GM21786 (cell line): ENCODE results near the gene PPFIA2.

Experiments used
- ATAC-seq: cut with Tn5 transposase; IDR thresholded peaks from one replicate; pipeline ENCODE4 v1.9.1; 2021; ENCODE audit not compliant: unreplicated experiment

The PPFIA2 gene

GRCh38 chr12:81360916-81361315, 398.2 kb downstream of the PPFIA2 start:
- no peak for ATAC-seq

DNA sequence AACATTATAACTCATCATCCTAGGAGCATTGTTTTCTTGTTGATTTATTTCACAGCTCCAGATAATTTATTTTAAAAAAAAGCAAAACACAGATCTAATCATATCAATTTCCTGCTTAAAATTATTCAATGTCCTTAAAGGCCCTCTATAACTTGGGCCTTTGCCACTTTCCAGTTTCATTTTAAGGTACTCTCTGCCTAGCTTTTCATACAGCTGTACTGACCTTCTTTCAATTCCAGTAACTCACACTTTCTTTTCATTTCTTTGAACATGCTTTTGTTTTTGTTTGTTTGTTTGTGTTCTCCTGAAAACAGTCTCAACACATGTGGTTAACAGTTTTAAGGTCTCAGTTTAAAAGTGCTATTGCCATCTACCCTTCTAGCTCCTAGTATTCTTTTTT, 399.4 kb downstream of the PPFIA2 start:
- ATAC-seq: no peak

GRCh38 chr12:81354327-81354932, 404.7 kb downstream of the PPFIA2 start:
- ATAC-seq: no peak

GRCh38 chr12:81350309-81350708, 408.8 kb downstream of the PPFIA2 start:
- no peak for ATAC-seq

GRCh38 chr12:81347404-81347803, 411.7 kb downstream of the PPFIA2 start:
- no peak for ATAC-seq

DNA sequence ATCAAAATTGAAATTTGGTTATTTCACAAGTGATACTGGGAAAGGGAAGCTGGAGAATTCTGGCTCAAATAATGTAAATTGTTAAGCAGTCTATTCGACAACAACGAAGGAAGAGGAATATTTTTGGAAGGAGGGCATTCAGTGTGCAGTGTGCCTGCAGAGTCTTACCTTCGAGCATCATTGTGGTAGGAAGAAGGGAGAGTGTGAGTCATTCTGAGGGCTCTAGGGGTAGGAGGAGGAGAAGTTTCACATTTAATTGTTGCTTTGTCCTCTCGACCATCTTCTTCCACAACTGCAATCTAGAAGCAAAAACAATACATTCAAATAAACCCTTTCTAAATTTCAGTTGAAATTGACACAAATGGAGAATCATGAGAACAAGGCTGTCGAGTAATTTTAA, 418.2 kb downstream of the PPFIA2 start:
- ATAC-seq: no peak

- ATAC-seq: no peak
These were observed 420.1 kb downstream of the PPFIA2 start for GRCh38 chr12:81339071-81339470.

GRCh38 chr12:81337886-81338285, 421.3 kb downstream of the PPFIA2 start:
- ATAC-seq: no peak

- no peak for ATAC-seq
These were observed 425.3 kb downstream of the PPFIA2 start for GRCh38 chr12:81333812-81334211.

DNA sequence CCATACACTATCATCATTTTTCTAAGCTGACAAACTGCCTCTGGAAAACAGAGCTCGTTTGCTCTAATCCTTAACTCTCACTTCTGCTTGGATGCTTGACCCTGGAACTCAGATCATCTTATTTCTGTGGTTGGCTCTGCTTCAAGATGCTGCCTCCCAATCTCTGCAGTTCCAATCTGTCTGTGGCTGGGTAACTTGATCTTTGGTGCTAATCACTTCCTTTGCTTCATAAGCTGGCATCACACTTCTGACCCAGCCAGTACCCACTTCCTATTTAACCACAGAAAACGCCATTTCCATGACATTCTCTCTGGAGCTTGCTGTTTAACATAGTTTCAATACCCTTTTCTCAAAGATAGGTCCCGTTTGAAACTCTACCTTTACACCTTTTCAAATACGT, 427.1 kb downstream of the PPFIA2 start:
- no peak for ATAC-seq

- no peak for ATAC-seq
These were observed 428.7 kb downstream of the PPFIA2 start for GRCh38 chr12:81330480-81330879.

GRCh38 chr12:81329085-81329484, 430.1 kb downstream of the PPFIA2 start:
- ATAC-seq: peak; percentile 62

- no peak for ATAC-seq
These were observed 431.7 kb downstream of the PPFIA2 start for GRCh38 chr12:81327425-81327824.

DNA sequence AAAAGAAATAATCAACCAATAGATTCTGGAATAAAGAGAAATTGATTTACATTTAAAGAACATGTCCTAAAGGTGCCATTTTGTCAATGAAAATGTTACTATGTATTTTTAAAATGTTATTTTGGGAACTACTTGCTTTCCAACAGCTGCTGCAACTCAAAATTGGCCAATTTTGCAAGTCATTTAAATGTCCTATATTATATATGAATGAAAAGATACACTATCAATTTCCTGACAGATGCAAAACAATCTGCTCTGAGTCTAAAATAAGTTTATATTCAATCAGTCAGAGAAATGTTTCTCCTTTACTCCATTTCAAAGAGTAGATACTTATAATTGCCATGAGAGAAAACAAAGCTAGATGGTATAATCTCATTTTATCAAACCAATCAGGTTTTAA, 434.1 kb downstream of the PPFIA2 start:
- ATAC-seq: no peak

GRCh38 chr12:81314903-81315531, 444.1 kb downstream of the PPFIA2 start:
- no peak for ATAC-seq

GRCh38 chr12:81303935-81304334, 455.2 kb downstream of the PPFIA2 start:
- no peak for ATAC-seq

DNA sequence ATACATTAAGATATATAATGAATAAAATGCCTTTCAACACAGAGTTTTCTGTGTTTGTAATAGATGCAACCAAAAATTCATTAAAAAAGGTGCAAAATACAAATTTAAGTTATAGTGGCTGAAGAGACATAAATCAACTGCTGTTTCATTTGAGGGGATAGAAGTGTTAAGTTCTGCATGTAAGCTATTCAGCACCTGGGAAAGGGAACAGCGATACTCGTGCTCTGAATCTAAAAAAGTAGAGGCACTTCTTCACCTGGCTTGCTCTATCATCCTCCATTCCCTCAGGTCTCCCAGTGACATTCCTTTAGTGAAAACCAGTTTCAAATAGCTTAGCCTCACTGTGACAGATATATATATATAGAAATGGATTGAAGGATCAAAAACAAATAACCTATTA, 458.7 kb downstream of the PPFIA2 start:
- ATAC-seq: no peak

GRCh38 chr12:81297601-81298000, 461.5 kb downstream of the PPFIA2 start:
- no peak for ATAC-seq

DNA sequence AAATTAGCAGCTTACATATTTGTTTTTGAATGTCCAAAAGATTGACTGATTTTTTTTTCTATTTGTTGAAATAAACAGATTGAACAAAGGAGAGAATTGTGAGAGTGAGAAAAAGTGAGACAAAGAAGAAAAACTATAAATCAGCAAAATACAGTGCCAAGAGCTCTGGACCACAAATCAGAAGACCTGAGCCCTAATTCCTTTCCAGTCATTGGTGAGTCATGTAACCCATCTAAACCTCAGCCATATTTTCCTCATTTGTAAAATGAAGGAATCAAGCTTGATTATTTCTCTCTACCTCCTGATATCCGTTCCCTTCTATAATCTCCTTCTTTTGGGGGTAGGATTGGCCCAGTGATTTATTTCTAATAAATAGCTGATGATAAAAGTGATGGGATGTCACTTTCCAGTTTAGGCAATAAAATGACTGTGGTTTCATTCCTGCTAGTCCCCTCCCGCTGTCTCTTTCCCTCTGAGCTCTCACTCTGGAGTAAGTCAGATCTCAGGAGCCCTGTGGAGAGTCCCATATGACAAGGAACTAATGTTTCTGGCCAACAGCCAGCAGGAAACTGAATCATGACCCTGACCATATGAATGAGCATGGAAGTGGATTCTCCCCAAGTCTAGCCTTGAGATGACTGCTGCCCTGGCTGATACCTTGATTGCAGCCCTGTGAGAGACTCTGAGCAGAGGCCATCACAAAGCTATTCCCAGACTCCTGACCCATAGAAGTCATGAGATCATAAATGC, 462.4 kb downstream of the PPFIA2 start:
- ATAC-seq: no peak

DNA sequence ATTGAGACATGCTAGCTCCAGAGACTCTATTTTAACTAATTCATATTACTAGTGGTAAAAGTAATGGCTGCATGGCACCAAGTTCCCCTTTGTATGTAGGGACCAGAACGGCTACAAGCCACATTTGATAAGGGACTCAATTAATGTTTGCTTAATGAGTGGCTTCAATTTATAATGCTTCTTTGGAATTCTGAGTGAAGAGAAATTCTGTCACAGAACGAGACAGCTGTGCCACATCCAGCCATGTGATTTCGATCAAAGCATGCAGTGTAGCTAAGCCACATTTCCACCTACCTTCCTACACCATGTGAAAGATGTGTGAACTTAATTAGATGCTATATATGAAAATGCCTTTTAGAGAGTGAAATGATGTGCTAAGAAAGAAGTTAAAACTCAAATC, 463.9 kb downstream of the PPFIA2 start:
- no peak for ATAC-seq

GRCh38 chr12:81294325-81295190, 464.6 kb downstream of the PPFIA2 start:
- peak; percentile 56 for ATAC-seq
